HepG2 (cell line): Measurements from ENCODE around the gene MEGF6. TPM values are rescaled to one million over a fixed set of nuclear protein-coding genes. Genes with fewer than 3 reads are reported as not detected.

Experiments
- CREB3 ChIP-seq: sonication (generic); formaldehyde crosslinking; IDR thresholded peaks from 2 replicates; pipeline ENCODE4 v1.5.0; 2020; ENCODE audit warnings: missing genetic modification reagents
- MLX ChIP-seq: IDR thresholded peaks from 2 replicates; pipeline ENCODE4 v1.6.1; 2016
- TEAD3 ChIP-seq: optimal IDR thresholded peaks from 2 replicates; pipeline ENCODE3; 2016; ENCODE audit warnings: borderline replicate concordance
- TFDP2 ChIP-seq: sonication (generic); formaldehyde crosslinking; IDR thresholded peaks from 2 replicates; pipeline ENCODE4 v1.4.0; 2020; ENCODE audit warnings: missing genetic modification reagents
- TOE1 ChIP-seq: sonication (generic); formaldehyde crosslinking; IDR thresholded peaks from 2 replicates; pipeline ENCODE4 v1.4.0; 2020; ENCODE audit warnings: mild to moderate bottlenecking, missing genetic modification reagents
- TRAFD1 ChIP-seq: sonication (generic); formaldehyde crosslinking; IDR thresholded peaks from 2 replicates; pipeline ENCODE4 v1.5.1; 2020; ENCODE audit warnings: missing genetic modification reagents, mild to moderate bottlenecking, borderline replicate concordance
- ZBTB40 ChIP-seq, 2 experiments: fragments of 450-650 bp in 1 of 2; sonication (generic) in 1 of 2; formaldehyde crosslinking in 1 of 2; IDR thresholded peaks; 2 replicates each; pipeline versions ENCODE4 v1.6.1 to v1.8.0; 2016 to 2022; ENCODE audit warnings: antibody characterized with exemption in 1 of 2, mild to moderate bottlenecking in 1 of 2, missing genetic modification reagents in 1 of 2
- ZFP36 ChIP-seq: fragments of 150-350 bp; IDR thresholded peaks from 2 replicates; pipeline ENCODE4 v1.6.1; 2018; ENCODE audit warnings: borderline replicate concordance, low read length, low read depth; ENCODE audit not compliant: partially characterized antibody
- ZNF234 ChIP-seq: sonication (generic); formaldehyde crosslinking; conservative IDR thresholded peaks from 2 replicates; pipeline ENCODE4 v1.5.1; 2020; ENCODE audit warnings: mild to moderate bottlenecking, missing genetic modification reagents
- ZNF264 ChIP-seq: sonication (generic); formaldehyde crosslinking; IDR thresholded peaks from 2 replicates; pipeline ENCODE4 v1.4.0; 2020; ENCODE audit warnings: missing genetic modification reagents
- ZNF607 ChIP-seq: sonication (generic); formaldehyde crosslinking; IDR thresholded peaks from 2 replicates; pipeline ENCODE4 v1.5.1; 2020; ENCODE audit warnings: missing genetic modification reagents, mild to moderate bottlenecking, borderline replicate concordance
- ZNF709 ChIP-seq: sonication (generic); formaldehyde crosslinking; IDR thresholded peaks from 2 replicates; pipeline ENCODE4 v1.5.0; 2020; ENCODE audit warnings: mild to moderate bottlenecking, missing genetic modification reagents
- ZNF788 ChIP-seq: sonication (generic); formaldehyde crosslinking; IDR thresholded peaks from 2 replicates; pipeline ENCODE4 v1.5.0; 2020; ENCODE audit warnings: mild to moderate bottlenecking, missing genetic modification reagents, borderline replicate concordance
- polyA plus RNA-seq, 8 experiments: library from polyadenylated mRNA; depleted of rRNA in 3 of 8; stranded (reverse) in 7 of 8; unstranded in 1 of 8; fragments of >200 nt; fragmentation: Illumina TruSeq in 4 of 8; extraction: Trizol in 4 of 8; gene quantifications; 2 replicates each; pipeline versions ENCODE4 v1.2.1 to v1.2.3, GENCODE V29; 2011 to 2016; ENCODE audit warnings: low read depth in 4 of 8, missing spikeins in 1 of 8, mixed read lengths in 1 of 8; ENCODE audit not compliant: insufficient read depth in 1 of 8
- total RNA-seq, 5 experiments: library from RNA; depleted of rRNA; stranded (reverse); fragments of >200 nt; fragmentation: Illumina TruSeq; extraction: Trizol; gene quantifications; 2 replicates each; pipeline ENCODE4 v1.2.3, GENCODE V29; 2016; ENCODE audit warnings: low read depth in 1 of 5

The MEGF6 gene
- total and polyA plus RNA-seq, 2 of the 13 experiments (the other 11 are each of a cell fraction or from before 2014, with no cell fraction given) = 1.9 TPM

GRCh38 chr1:3453891-3454810 is 157.2 kb downstream of the MEGF6 start, which contains the start of gene ARHGEF16 (continued):
- TF ChIP-seq MLX (CRISPR knock-in tag) (peak; percentile 75), TEAD3 (CRISPR knock-in tag) (peak; percentile 58), ZNF264 (CRISPR knock-in tag) (0 out of 2 replicates have a peak, but pooled peaks have one; percentile 39), ZNF234 (CRISPR knock-in tag) (no peak), TOE1 (CRISPR knock-in tag) (no peak), TRAFD1 (CRISPR knock-in tag) (no peak), TFDP2 (CRISPR knock-in tag) (peak; percentile 94), ZNF709 (CRISPR knock-in tag) (peak; percentile 51), ZNF607 (peak; percentile 63; the same call in 1 of the 2 replicates), ZNF788 (CRISPR knock-in tag) (0 out of 2 replicates have a peak, but pooled peaks have one; percentile 25), ZBTB40 (IDR thresholded peaks at IDR 0.05) (no peak), ZBTB40 (CRISPR knock-in tag; IDR thresholded peaks at IDR 0.05) (peak; percentile 61; the same call in 1 of the 2 replicates), ZFP36 (peak; percentile 95), CREB3 (CRISPR knock-in tag) (0 out of 2 replicates have a peak, but pooled peaks have one; percentile 67)
